22Rv1 (cell line): Measurements from ENCODE around the gene OR6J1.
A peak's percentile ranks its signal among the peaks of the same experiment; 100 is the strongest.

Experiments used
- ZFX ChIP-seq: fragments of 450-650 bp; IDR thresholded peaks from 2 replicates; pipeline ENCODE4 v1.6.1; 2017; ENCODE audit warnings: antibody characterized with exemption, borderline replicate concordance
- TF ChIP-seq, protein P1 (sequence below): fragments of 450-650 bp; IDR thresholded peaks from 2 replicates; pipeline ENCODE4 v1.5.1; 2017; ENCODE audit warnings: mild to moderate bottlenecking

DNA sequence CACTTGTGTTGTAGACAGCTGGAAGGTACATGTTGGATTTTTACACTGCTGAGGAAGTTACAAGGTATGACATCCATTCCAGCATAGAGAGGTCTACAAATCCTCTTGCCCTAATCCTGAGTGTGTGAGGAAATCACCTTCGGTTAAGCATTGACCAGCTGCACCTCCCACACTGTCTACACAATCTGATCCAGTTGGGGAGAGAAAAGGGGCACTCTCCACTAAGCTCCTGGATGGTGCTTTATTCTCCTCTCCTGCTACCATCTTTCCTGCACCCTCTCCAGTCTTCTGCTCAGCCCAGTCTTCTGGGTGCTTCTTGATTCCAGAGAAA is at the start of gene OR6J1:
- TF ChIP-seq, protein P1, sequence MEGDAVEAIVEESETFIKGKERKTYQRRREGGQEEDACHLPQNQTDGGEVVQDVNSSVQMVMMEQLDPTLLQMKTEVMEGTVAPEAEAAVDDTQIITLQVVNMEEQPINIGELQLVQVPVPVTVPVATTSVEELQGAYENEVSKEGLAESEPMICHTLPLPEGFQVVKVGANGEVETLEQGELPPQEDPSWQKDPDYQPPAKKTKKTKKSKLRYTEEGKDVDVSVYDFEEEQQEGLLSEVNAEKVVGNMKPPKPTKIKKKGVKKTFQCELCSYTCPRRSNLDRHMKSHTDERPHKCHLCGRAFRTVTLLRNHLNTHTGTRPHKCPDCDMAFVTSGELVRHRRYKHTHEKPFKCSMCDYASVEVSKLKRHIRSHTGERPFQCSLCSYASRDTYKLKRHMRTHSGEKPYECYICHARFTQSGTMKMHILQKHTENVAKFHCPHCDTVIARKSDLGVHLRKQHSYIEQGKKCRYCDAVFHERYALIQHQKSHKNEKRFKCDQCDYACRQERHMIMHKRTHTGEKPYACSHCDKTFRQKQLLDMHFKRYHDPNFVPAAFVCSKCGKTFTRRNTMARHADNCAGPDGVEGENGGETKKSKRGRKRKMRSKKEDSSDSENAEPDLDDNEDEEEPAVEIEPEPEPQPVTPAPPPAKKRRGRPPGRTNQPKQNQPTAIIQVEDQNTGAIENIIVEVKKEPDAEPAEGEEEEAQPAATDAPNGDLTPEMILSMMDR = peak; percentile 22; the same call in 1 of the 2 replicates
- TF ChIP-seq ZFX = no peak
